Stimulated activated CD8-positive, alpha-beta memory T cell treated with anti-CD3 and anti-CD28 coated beads, Interleukin-15, amount 100 ng/mL, for 48 hours (primary cell): ENCODE results near the gene KIAA0930.
"Not testable (repeated sequence)": the region's sequence is repeated elsewhere in the genome, so short reads cannot be mapped to it uniquely, and the experiment has no call there.

Experiments
- DNase-seq, 2 donors: peaks; one replicate each; pipeline ENCODE4 v3.0.0-alpha.2; 2020; ENCODE audit warnings: low read depth in 2 of 2

KIAA0930 gene

GRCh38 chr22:45240810-45241631 is at the start of gene KIAA0930:
Gene KIAA0930, minus strand, starts transcription at chr22:45240894. Its CDS starts 191 bp downstream, at chr22:45240703.
- peak; percentile 58 to 60 for DNase-seq

- no peak for DNase-seq
These were observed 46.3 kb upstream of the KIAA0930 start for GRCh38 chr22:45286854-45287551.

GRCh38 chr22:45285263-45286058 is 44.8 kb upstream of the KIAA0930 start:
- no peak for DNase-seq

GRCh38 chr22:45284705-45285262 is 44.1 kb upstream of the KIAA0930 start, which contains the start of gene UPK3A:
Gene UPK3A, plus strand, starts transcription at chr22:45284949. Its CDS starts 65 bp downstream, at chr22:45285014.
- DNase-seq = peak; percentile 25 to 37

GRCh38 chr22:45281010-45281409 is 40.3 kb upstream of the KIAA0930 start:
- no peak for DNase-seq

- DNase-seq = no peak
These were observed 39.9 kb upstream of the KIAA0930 start for GRCh38 chr22:45280587-45280980.

GRCh38 chr22:45278125-45278524 is 37.4 kb upstream of the KIAA0930 start:
- DNase-seq = no peak

- not testable (repeated sequence) for DNase-seq
These were observed 37.0 kb upstream of the KIAA0930 start for GRCh38 chr22:45277720-45278119.

GRCh38 chr22:45276507-45277105 is 35.9 kb upstream of the KIAA0930 start:
- DNase-seq = no peak

GRCh38 chr22:45273452-45274075 is 32.9 kb upstream of the KIAA0930 start:
- no peak for DNase-seq

- DNase-seq = no peak
These were observed 31.8 kb upstream of the KIAA0930 start for GRCh38 chr22:45272498-45272897.

- DNase-seq = no peak
These were observed 31.0 kb upstream of the KIAA0930 start for GRCh38 chr22:45271667-45272201.

GRCh38 chr22:45270095-45271020 is 29.7 kb upstream of the KIAA0930 start:
- DNase-seq = no peak

- DNase-seq = peak; percentile 68
These were observed 28.5 kb upstream of the KIAA0930 start for GRCh38 chr22:45268958-45269844.

- no peak for DNase-seq
These were observed 27.7 kb upstream of the KIAA0930 start for GRCh38 chr22:45268167-45268957.

- no peak for DNase-seq
These were observed 24.8 kb upstream of the KIAA0930 start for GRCh38 chr22:45265535-45265934.

- DNase-seq = no peak
These were observed 23.0 kb upstream of the KIAA0930 start for GRCh38 chr22:45263463-45264269.
